HG03520 (cell line): ENCODE results near the gene DGAT2.
"Not testable (repeated sequence)": the region's sequence is repeated elsewhere in the genome, so short reads cannot be mapped to it uniquely, and the experiment has no call there.

Experiments used
- ATAC-seq: cut with Tn5 transposase; IDR thresholded peaks from one replicate; pipeline ENCODE4 v1.9.1; 2021; ENCODE audit warnings: mild to moderate bottlenecking, moderate library complexity; ENCODE audit not compliant: unreplicated experiment

Gene DGAT2, protein sequence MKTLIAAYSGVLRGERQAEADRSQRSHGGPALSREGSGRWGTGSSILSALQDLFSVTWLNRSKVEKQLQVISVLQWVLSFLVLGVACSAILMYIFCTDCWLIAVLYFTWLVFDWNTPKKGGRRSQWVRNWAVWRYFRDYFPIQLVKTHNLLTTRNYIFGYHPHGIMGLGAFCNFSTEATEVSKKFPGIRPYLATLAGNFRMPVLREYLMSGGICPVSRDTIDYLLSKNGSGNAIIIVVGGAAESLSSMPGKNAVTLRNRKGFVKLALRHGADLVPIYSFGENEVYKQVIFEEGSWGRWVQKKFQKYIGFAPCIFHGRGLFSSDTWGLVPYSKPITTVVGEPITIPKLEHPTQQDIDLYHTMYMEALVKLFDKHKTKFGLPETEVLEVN

GRCh38 chr11:75768112-75768908, at the start of gene DGAT2:
Gene DGAT2 (plus strand): TSS chr11:75768778. CDS start chr11:75768992, 214 bp downstream.
- ATAC-seq, result peak; percentile 59

DNA sequence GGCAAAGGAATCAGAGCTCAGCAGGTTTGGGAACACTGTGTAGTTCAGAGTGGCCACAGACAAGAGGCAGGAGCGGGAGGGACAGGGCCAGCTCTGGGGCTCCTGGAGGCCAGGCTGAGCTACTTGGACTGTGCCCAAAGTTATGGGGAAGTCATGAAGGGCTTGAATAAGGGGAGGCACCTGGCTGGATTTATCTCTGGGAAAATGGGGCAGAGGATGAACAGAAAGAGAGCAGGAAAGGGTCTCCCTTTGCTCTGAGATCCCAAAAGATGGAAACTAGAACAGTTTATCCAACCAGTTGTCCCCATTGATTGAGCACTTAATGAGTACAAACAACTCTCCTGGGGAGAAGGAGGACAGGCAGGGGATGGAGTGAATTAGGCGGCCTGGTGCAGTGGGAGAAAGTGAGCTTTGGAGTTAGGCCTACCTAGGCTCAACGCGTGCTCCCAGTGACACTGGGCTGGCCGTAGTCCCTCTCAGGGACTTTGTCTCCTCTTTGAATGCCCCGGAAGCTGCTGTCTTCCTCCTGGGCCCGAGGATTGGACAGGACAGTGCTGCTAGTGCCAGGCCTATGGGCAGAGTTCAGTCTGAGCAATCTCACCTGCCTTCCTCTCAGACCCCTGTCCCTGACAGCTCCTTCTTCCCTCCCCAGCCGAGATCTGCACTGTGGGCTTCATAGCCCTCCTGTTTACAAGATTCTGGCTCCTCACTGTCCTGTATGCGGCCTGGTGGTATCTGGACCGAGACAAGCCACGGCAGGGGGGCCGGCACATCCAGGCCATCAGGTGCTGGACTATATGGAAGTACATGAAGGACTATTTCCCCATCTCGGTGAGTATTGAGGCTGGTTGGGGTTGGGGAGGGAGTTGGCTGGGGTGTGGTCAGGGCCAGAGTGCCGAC, 49.0 kb upstream of the DGAT2 start:
- no peak for ATAC-seq

DNA sequence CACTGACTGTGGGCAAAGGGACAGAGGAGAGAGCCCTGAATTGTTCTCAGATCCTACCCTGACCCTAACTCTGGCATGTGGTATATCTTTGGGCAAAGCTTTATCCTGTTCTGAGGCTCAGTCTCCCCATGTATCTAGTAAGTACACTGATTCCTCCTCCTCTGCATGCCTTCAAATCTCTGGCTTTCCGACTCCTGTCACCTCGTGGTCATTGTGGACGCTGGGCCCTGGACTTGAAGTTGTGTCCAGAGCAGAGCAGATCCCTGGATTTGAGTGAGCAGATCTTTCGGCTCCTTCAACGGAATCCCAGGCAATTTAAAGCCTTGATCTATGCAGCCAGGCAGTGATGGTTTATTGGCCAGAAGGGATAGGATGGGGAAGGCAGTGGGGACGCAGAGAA, 47.9 kb upstream of the DGAT2 start:
- no peak for ATAC-seq

- no peak for ATAC-seq
Measured at GRCh38 chr11:75721852-75722668, 46.5 kb upstream of the DGAT2 start.

DNA sequence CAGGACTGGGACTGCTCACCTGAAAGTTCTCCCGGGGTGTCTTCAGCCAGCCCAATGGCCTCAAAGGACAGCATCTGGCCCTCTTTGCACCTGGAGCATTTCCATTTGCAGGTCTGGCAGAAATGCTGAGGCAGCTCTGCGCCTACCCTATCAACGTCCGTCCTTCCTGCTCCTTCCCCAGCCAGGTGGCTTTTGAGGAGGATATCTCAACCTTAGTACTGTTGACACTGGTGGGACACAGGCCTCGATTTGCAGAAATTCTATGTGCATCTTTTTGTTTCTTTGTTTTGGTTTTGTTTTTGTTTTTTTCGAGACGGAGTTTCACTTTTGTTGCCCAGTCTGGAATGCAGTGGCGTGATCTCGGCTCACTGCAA, 45.9 kb upstream of the DGAT2 start:
- ATAC-seq, result no peak

GRCh38 chr11:75725547-75726320, 42.8 kb upstream of the DGAT2 start:
- no peak for ATAC-seq

GRCh38 chr11:75728992-75729391, 39.6 kb upstream of the DGAT2 start:
- ATAC-seq, result no peak

GRCh38 chr11:75731095-75731494, 37.5 kb upstream of the DGAT2 start:
- no peak for ATAC-seq

DNA sequence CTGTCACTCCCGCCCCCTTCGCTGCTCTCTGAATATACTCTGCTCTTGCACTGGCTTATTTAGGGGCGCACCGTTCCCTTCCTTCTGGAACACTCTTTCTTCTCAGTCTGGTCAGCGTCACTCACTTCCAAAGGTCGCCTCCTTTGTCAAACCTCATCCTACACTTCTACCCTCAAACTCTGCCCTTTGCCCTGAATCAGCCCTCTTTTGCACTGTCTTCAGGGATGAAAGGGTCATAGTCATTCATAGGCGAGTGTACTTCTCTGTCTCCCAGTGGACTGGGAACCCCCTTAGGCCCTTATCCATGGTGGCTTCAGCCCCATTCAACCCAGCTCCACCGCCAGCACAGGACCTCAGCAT, 35.5 kb upstream of the DGAT2 start:
- no peak for ATAC-seq

- ATAC-seq, result no peak
Measured at GRCh38 chr11:75733431-75734107, 35.0 kb upstream of the DGAT2 start.

DNA sequence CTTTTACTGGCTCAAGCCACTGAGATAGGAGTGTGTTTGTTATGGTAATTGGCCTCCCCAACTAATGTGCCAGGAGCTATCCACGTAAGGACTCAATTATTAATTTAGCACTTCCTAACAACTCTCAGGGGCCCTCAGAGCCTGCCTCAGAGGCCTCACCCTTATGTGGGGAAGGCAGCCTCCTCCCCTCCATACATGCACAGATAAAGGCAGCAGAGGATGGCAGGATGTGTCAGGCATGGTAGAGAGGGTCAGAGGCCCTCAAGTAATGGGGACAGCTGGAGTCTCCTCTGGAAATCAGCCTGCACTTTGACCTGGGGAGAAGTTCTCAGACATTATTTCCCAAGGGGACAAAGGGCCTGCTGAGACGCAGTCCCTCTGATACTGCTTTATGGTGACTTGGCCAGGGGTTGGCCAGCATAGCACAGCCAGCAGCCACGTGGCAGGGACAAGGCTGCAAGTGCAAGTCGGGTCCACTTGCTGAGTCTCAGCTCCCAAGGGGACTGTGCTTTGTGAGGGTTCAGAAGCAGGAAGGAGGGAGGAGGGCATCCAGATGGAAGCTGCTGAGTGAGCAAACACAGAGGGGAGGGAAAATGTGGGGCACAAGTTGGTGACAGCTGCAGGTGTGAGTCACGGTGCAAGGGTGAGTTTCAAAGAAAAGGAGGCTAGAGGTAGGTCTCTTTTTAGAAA, 33.9 kb upstream of the DGAT2 start:
- no peak for ATAC-seq

- no peak for ATAC-seq
Measured at GRCh38 chr11:75735181-75735845, 33.3 kb upstream of the DGAT2 start.

DNA sequence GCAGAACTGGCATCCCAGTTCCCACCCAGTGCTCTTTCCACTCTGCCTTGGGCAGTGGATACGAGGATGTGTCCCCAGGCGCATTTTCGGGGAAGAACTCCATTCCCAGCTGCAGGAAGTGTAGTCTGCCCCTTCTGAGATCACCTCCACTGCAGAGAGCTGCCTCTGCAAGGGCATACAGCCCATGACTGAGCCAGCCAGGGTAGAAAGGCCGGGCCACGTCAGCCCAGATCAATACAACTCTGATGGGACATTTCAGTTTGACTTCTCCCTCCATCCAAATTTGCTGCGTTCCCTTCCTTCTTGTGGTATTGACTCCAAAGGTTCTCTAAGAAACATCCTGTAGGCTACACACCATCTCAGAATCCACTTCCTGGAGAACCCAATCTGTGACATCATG, 31.3 kb upstream of the DGAT2 start:
- no peak for ATAC-seq

DNA sequence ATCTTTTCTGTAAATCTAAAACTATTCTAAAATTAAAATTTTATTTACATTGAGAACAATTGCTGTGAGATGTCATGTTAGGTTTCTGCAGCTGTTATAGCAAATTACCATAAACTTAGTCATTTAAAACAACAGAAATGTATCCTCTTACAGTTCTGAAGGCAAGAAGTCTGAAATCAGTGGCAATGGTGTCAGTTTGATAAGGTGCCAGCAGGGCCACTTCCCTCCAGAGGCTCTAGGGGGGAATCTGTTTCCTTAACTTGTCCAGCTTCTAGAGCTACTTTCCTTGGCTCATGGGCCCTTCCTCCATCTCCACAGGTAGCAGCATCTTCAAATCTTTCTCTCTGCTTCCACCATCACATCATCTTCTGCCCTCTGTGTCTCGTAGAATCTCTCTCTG, 27.9 kb upstream of the DGAT2 start:
- no peak for ATAC-seq

GRCh38 chr11:75743159-75743558, 25.4 kb upstream of the DGAT2 start:
- not testable (repeated sequence) for ATAC-seq

- ATAC-seq, result no peak
Measured at GRCh38 chr11:75743711-75744563, 24.6 kb upstream of the DGAT2 start.

GRCh38 chr11:75745807-75746206, 22.8 kb upstream of the DGAT2 start:
- ATAC-seq, result no peak
